ENCODE data around the gene R3HDM4.

DNA sequence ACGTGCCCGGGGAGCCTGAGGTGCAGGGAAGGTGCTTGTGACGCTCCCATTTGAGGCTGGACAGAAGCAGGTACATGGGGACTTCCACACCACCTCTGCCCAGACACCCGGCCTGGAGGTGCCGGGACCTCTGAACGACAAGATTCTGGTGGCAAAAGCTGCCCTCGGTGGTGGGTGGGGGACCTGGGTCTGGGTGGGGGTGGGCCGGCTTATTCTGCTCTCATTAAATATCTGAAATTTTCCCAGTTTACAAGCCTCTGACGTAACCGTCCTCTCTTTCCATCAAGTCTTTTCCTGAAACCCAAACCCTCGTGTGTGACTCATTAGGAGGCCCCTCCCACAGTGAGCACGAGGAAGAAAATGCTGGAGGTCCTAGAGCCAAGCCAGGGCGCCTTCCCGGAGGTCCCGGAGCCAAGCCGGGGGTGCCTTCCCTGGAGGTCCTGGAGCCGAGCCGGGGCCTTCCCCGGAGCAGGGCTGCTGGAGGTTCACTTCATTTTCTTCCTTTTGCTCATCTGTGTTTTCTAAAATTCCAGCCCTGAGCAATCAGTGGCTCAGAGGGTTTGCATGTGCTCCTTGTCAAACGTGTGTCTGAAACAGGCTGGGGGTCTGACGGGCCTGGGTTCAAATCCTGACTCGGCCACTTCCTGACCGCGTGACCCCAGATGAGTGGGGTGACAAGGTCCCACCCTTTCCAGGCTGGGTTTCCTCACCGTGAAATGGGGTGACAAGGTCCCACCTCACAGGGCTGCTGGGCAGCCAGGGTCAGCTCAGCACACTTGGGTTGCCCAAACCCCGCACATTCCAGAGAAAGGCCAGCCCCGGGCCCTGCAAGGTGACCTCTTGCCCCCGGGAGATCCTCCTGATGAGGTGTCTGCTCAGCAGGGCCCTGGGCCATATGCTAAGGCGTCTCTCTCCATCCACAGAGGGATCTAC is 43.5 kb downstream of the R3HDM4 start:
- TF ChIP-seq POLR2A (IDR thresholded peaks at IDR 0.05) = no peak
- TF ChIP-seq, protein P1, sequence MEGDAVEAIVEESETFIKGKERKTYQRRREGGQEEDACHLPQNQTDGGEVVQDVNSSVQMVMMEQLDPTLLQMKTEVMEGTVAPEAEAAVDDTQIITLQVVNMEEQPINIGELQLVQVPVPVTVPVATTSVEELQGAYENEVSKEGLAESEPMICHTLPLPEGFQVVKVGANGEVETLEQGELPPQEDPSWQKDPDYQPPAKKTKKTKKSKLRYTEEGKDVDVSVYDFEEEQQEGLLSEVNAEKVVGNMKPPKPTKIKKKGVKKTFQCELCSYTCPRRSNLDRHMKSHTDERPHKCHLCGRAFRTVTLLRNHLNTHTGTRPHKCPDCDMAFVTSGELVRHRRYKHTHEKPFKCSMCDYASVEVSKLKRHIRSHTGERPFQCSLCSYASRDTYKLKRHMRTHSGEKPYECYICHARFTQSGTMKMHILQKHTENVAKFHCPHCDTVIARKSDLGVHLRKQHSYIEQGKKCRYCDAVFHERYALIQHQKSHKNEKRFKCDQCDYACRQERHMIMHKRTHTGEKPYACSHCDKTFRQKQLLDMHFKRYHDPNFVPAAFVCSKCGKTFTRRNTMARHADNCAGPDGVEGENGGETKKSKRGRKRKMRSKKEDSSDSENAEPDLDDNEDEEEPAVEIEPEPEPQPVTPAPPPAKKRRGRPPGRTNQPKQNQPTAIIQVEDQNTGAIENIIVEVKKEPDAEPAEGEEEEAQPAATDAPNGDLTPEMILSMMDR (IDR thresholded peaks at IDR 0.05) = no peak

All from heart left ventricle (tissue), 13 donors.